GM12892 (cell line): Measurements from ENCODE around the gene APMAP.

ENCODE experiments used
- POLR2A ChIP-seq: IDR thresholded peaks from 2 replicates; pipeline ENCODE4 v1.6.1; 2011; ENCODE audit warnings: low read depth, low read length, control low read depth
- POLR2AphosphoS5 ChIP-seq: IDR thresholded peaks from 2 replicates; pipeline ENCODE4 v1.6.1; 2011; ENCODE audit warnings: low read depth, low read length, control low read depth

DNA sequence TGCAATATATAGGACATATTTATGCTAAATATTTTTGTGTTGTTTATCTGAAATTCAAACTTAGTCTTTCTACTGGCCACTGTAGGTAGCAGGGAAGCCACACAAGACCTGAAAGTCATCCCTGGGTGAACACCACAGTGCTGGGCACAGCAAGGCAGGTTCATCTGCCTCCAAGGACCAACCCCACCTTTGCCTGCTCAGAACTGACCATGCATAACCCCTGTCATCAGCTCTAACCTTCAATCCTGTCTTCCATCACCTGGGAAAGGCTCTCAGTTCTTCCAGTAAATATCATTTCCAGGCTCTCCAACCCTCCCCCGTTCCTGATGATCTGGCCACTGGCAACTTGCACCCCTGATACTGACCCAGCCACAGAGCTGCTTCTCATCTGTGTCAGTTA lies 76.1 kb downstream of the APMAP start:
- TF ChIP-seq POLR2AphosphoS5 (no peak), POLR2A (no peak)
